NCI-H2029 (cell line): ENCODE data around the gene KCNB1.
"Not testable (repeated sequence)": the region's sequence is repeated elsewhere in the genome, so short reads cannot be mapped to it uniquely, and the experiment has no call there.

ENCODE experiments used
- DNase-seq: peaks from one replicate; lab custom pipeline; 2025; lab: John Stamatoyannopoulos, UW

KCNB1 gene

DNA sequence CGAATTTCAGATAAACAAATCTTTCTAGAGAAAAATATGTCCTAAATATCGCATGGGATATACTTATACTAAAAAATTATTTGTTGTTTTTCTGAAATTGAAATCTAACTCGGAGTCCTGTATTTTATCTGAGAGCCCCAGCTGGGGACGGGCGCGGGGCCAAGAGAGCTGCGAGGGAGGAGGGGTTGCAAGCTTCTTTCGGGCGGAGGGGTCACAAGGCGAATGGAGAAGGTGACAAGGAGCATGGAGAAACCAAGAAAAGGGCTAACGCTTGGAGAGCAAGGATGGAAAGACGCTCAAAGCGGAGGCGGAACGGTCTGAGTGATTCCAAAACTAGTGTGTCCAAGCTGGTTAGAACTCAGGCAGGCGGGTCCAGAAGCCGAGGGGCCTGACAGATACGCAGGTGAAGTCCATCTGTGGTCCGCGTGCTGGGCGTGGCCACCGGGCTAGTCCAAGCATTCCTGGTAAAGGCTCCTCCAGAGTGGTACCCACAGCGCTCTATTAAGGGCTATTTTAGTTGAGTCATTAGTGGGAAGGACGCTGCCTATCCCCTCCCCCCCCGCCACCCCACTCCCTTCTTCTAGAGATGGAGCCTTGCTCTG lies 163.2 kb downstream of the KCNB1 start:
- no peak for DNase-seq

GRCh38 chr20:49318430-49319207 lies 163.8 kb downstream of the KCNB1 start:
- DNase-seq = no peak

GRCh38 chr20:49318091-49318429 lies 164.4 kb downstream of the KCNB1 start:
- no peak for DNase-seq

- DNase-seq = no peak
These were observed 165.8 kb downstream of the KCNB1 start for GRCh38 chr20:49316704-49317103.

GRCh38 chr20:49315580-49315979 lies 166.9 kb downstream of the KCNB1 start:
- no peak for DNase-seq

- DNase-seq = not testable (repeated sequence)
These were observed 168.4 kb downstream of the KCNB1 start for GRCh38 chr20:49314052-49314451.
